Spleen (tissue), 7 donors: Measurements from ENCODE around the gene NKAIN4.

ENCODE experiments used
- CTCF ChIP-seq, 11 experiments: fragments of 200-600 bp in 7 of 11; fragments of 450-650 bp in 4 of 11; sonication (generic) in 4 of 11; IDR thresholded peaks in 8 of 11; conservative IDR thresholded peaks in 3 of 11; 1 replicate in 7 of 11; 2 replicates in 4 of 11; pipeline versions ENCODE4 v1.4.0 to v1.8.0; 2016 to 2021; ENCODE audit warnings: antibody characterized with exemption in 11 of 11, inconsistent platforms in 4 of 11, mild to moderate bottlenecking in 1 of 11
- POLR2AphosphoS5 ChIP-seq, 3 donors: sonication (generic); formaldehyde crosslinking; IDR thresholded peaks; one replicate each; pipeline ENCODE4 v1.5.1; 2017; ENCODE audit warnings: antibody characterized with exemption in 3 of 3
- donor health status: DM: no; HTN: no; CAD: no; lungs with moderate emphysema.
- donor health status: DM: no; HTN: no; CAD: no.
- donor health status: DM: no; HTN: no; CAD: no.

GRCh38 chr20:63268671-63269439 is 14.6 kb upstream of the NKAIN4 start:
- TF ChIP-seq CTCF (IDR thresholded peaks at IDR 0.05 in 8 of 11, conservative IDR thresholded peaks at IDR 0.05 in 3 of 11): no peak
- no peak for TF ChIP-seq POLR2AphosphoS5 (IDR thresholded peaks at IDR 0.05)
